H1 (cell line): Measurements from ENCODE around the gene BTRC. TPM values are rescaled to one million over a fixed set of nuclear protein-coding genes. Genes with fewer than 3 reads are reported as not detected.

Experiments
- CTCF ChIA-PET: fragments of 300-600 bp; sonication (Branson Sonifier 250); formaldehyde crosslinking; loops from one replicate; lab custom pipeline; 2021; ENCODE audit not compliant: partially characterized antibody; lab: Charles Lee
- POLR2A ChIA-PET: fragments of 300-600 bp; sonication (Branson Sonifier 250); formaldehyde crosslinking; loops from one replicate; lab custom pipeline; 2021; ENCODE audit warnings: inconsistent platforms; ENCODE audit not compliant: partially characterized antibody; lab: Charles Lee
- DNase-seq, 2 experiments: peaks; one replicate each; pipeline versions ENCODE4 v3.0.0 to v3.0.0-alpha.2; 2010 to 2022; ENCODE audit warnings: low spot score in 2 of 2, low read depth in 1 of 2, mixed read lengths in 1 of 2
- FAIRE-seq: peaks from 2 replicates; lab custom pipeline; 2011; peaks lifted over from hg19 to GRCh38; lab: Jason Lieb, UNC
- H2AFZ ChIP-seq: 2 replicates; pipeline ENCODE4 v1.8.1; 2012; ENCODE audit warnings: low read length, inconsistent platforms
- H2AK5ac ChIP-seq: 2 replicates; pipeline ENCODE4 v1.6.1; 2013; ENCODE audit warnings: low read depth, low read length
- H2BK120ac ChIP-seq: replicated peaks from 2 replicates; pipeline ENCODE3; 2013; ENCODE audit warnings: low read depth, low read length, inconsistent platforms
- H2BK12ac ChIP-seq: 2 replicates; pipeline ENCODE4 v1.6.1; 2013; ENCODE audit warnings: low read depth, low read length
- H2BK15ac ChIP-seq: 2 replicates; pipeline ENCODE4 v1.6.1; 2013; ENCODE audit warnings: low read length
- H2BK20ac ChIP-seq: 2 replicates; pipeline ENCODE4 v1.6.1; 2013; ENCODE audit warnings: low read length
- H2BK5ac ChIP-seq: 2 replicates; pipeline ENCODE4 v1.6.1; 2013; ENCODE audit warnings: low read depth, low read length
- H3K14ac ChIP-seq: 2 replicates; pipeline ENCODE4 v1.6.1; 2013; ENCODE audit warnings: inconsistent platforms; ENCODE audit not compliant: insufficient read length
- H3K18ac ChIP-seq: 2 replicates; pipeline ENCODE4 v1.6.1; 2013; ENCODE audit warnings: low read length; ENCODE audit errors: extremely low read depth
- H3K23ac ChIP-seq: 2 replicates; pipeline ENCODE4 v1.6.1; 2013; ENCODE audit warnings: inconsistent platforms; ENCODE audit not compliant: insufficient read length
- H3K23me2 ChIP-seq: 2 replicates; pipeline ENCODE4 v1.6.1; 2013; ENCODE audit warnings: low read depth, low read length
- H3K27ac ChIP-seq: 2 replicates; pipeline ENCODE4 v1.6.1; 2011; ENCODE audit warnings: low read depth, low read length, inconsistent platforms
- H3K27me3 ChIP-seq, 4 experiments: replicated peaks in 1 of 4; 1 replicate in 1 of 4; 2 replicates in 3 of 4; pipeline versions ENCODE4 v1.6.1 to v1.8.1; 2011 to 2013; ENCODE audit warnings: low read length in 3 of 4, mild to moderate bottlenecking in 3 of 4, inconsistent platforms in 2 of 4, mixed read lengths in 2 of 4, moderate library complexity in 1 of 4; ENCODE audit not compliant: control insufficient read depth in 3 of 4, insufficient read depth in 3 of 4; ENCODE audit errors: extremely low read depth in 1 of 4
- H3K36me3 ChIP-seq, 4 experiments: 2 replicates each; pipeline versions ENCODE4 v1.6.1 to v1.8.1; 2011 to 2013; ENCODE audit warnings: mild to moderate bottlenecking in 4 of 4, low read length in 3 of 4, moderate library complexity in 2 of 4, control low read depth in 1 of 4, inconsistent platforms in 1 of 4; ENCODE audit not compliant: insufficient read depth in 4 of 4, control insufficient read depth in 2 of 4
- H3K4ac ChIP-seq: replicated peaks from 2 replicates; pipeline ENCODE3; 2013; ENCODE audit warnings: low read length, low read depth, mixed read lengths, inconsistent platforms; ENCODE audit not compliant: insufficient read length
- H3K4me1 ChIP-seq, 4 experiments: replicated peaks in 1 of 4; 1 replicate in 1 of 4; 2 replicates in 3 of 4; pipeline versions ENCODE4 v1.6.1 to v1.8.1; 2011 to 2013; ENCODE audit warnings: low read length in 3 of 4, inconsistent platforms in 2 of 4, mixed read lengths in 1 of 4; ENCODE audit not compliant: insufficient read depth in 4 of 4, control insufficient read depth in 3 of 4
- H3K4me2 ChIP-seq, 2 experiments: 2 replicates each; pipeline versions ENCODE4 v1.6.1 to v1.8.1; 2011 to 2013; ENCODE audit warnings: low read depth in 2 of 2, low read length in 2 of 2, control low read depth in 1 of 2, inconsistent platforms in 1 of 2, mild to moderate bottlenecking in 1 of 2; ENCODE audit not compliant: insufficient read depth in 1 of 2
- H3K4me3 ChIP-seq, 4 experiments: fragments of 200-600, 300-600 bp in 1 of 4; sonication (generic), shearing (Covaris generic), sonication (Bioruptor Twin) in 1 of 4; 2 replicates each; pipeline versions ENCODE4 v1.5.1 to v1.8.1; 2011 to 2016; ENCODE audit warnings: low read length in 4 of 4, low read depth in 3 of 4, control low read depth in 2 of 4, inconsistent platforms in 2 of 4, mild to moderate bottlenecking in 2 of 4, mixed read lengths in 1 of 4, moderate library complexity in 1 of 4; ENCODE audit not compliant: insufficient read depth in 2 of 4; ENCODE audit errors: extremely low read depth in 1 of 4
- H3K56ac ChIP-seq: replicated peaks from 2 replicates; pipeline ENCODE3; 2013; ENCODE audit warnings: low read depth, mild to moderate bottlenecking, mixed read lengths, low read length, inconsistent platforms; ENCODE audit not compliant: insufficient read length
- H3K79me1 ChIP-seq: 2 replicates; pipeline ENCODE4 v1.6.1; 2013; ENCODE audit warnings: low read depth, low read length, control low read depth
- H3K79me2 ChIP-seq, 2 experiments: 2 replicates each; pipeline versions ENCODE4 v1.6.1 to v1.8.1; 2012 to 2013; ENCODE audit warnings: low read length in 2 of 2, mild to moderate bottlenecking in 2 of 2, inconsistent platforms in 1 of 2; ENCODE audit not compliant: insufficient read depth in 2 of 2, control insufficient read depth in 1 of 2
- H3K9ac ChIP-seq, 4 experiments: replicated peaks in 1 of 4; 1 replicate in 1 of 4; 2 replicates in 3 of 4; pipeline versions ENCODE4 v1.6.1 to v1.8.1; 2011 to 2013; ENCODE audit warnings: low read depth in 3 of 4, low read length in 3 of 4, control low read depth in 2 of 4, mild to moderate bottlenecking in 2 of 4, moderate library complexity in 2 of 4, inconsistent platforms in 1 of 4; ENCODE audit errors: extremely low read depth in 1 of 4
- H3K9me3 ChIP-seq, 2 experiments: 2 replicates each; pipeline versions ENCODE4 v1.6.1 to v1.8.1; 2012 to 2013; ENCODE audit warnings: mild to moderate bottlenecking in 2 of 2, moderate library complexity in 2 of 2, control low read depth in 1 of 2, inconsistent platforms in 1 of 2, low read depth in 1 of 2, low read length in 1 of 2, mixed read lengths in 1 of 2; ENCODE audit not compliant: insufficient read depth in 2 of 2
- H4K20me1 ChIP-seq, 2 experiments: replicated peaks in 1 of 2; 2 replicates each; pipeline versions ENCODE3 to v1.8.1; 2011 to 2013; ENCODE audit warnings: inconsistent platforms in 2 of 2, low read length in 2 of 2, mild to moderate bottlenecking in 1 of 2; ENCODE audit not compliant: insufficient read depth in 2 of 2, control insufficient read depth in 1 of 2
- H4K5ac ChIP-seq: 2 replicates; pipeline ENCODE4 v1.6.1; 2013; ENCODE audit warnings: low read length, low read depth, mixed read lengths, inconsistent platforms; ENCODE audit not compliant: insufficient read length
- H4K8ac ChIP-seq: 2 replicates; pipeline ENCODE4 v1.8.0; 2013; ENCODE audit warnings: mild to moderate bottlenecking, moderate library complexity, low read length, inconsistent platforms; ENCODE audit not compliant: insufficient read depth; ENCODE audit errors: extremely low read depth
- H4K91ac ChIP-seq: replicated peaks from 2 replicates; pipeline ENCODE3; 2013; ENCODE audit warnings: low read length, mixed read lengths, inconsistent platforms; ENCODE audit not compliant: insufficient read length
- SP4 ChIP-seq: IDR thresholded peaks from 2 replicates; pipeline ENCODE4 v1.6.1; 2012; ENCODE audit warnings: low read length, inconsistent platforms
- WGBS, 2 experiments: shearing (Covaris generic) in 1 of 2; methylation state at CpG; one replicate each; pipeline versions ENCODE4 v1.1.6 to v1.1.7; 2013 to 2015; ENCODE audit warnings: low lambda C conversion rate in 2 of 2, mixed read lengths in 2 of 2, inconsistent platforms in 1 of 2, low coverage in 1 of 2, missing lambda C conversion rate in 1 of 2; ENCODE audit not compliant: insufficient replicate concordance in 2 of 2, insufficient coverage in 1 of 2, insufficient read length in 1 of 2; ENCODE audit errors: extremely low coverage in 1 of 2, missing lambda C conversion rate in 1 of 2; 5-methylcytosine and 5-hydroxymethylcytosine counted together
- polyA plus RNA-seq, 7 experiments: library from polyadenylated mRNA; depleted of rRNA in 3 of 7; stranded (reverse) in 5 of 7; unstranded in 2 of 7; fragments of >200 nt in 5 of 7; fragments of 200-250 nt in 2 of 7; gene quantifications; 1 replicate in 5 of 7; 2 replicates in 1 of 7; 4 replicates in 1 of 7; pipeline versions ENCODE4 v1.2.1 to v1.2.3, GENCODE V29; 2011 to 2013; ENCODE audit warnings: missing spikeins in 2 of 7, mixed read lengths in 2 of 7
- total RNA-seq: library from RNA; stranded (reverse); fragmentation: NEBNext Ultra II Directional; extraction: Animal tissue kit (Norgen Biotek cat#: 25700); gene quantifications from 2 replicates; pipeline ENCODE4 v1.2.1, GENCODE V29; 2021

BTRC gene
- total and polyA plus RNA-seq, 2 of the 8 experiments (the other 6 are each of a cell fraction or from before 2014, with no cell fraction given), result 9.9 to 24.7 TPM

- Histone ChIP-seq H3K18ac (no peak overlapping the region), H3K23ac (no peak overlapping the region), H3K9me3 (no peaks in the 10 kb centered on the region), H3K36me3 (peaks cover 0 to 17% (median 2%) of the 10 kb centered on the region in 4 experiments; a peak in 3 of 8 replicates), H2BK15ac (no peak overlapping the region), H3K56ac (no peak overlapping the region), H3K4ac (no peak overlapping the region), H4K8ac (no peak overlapping the region), H3K79me2 (peaks cover 0 to 8% of the 10 kb centered on the region in 2 experiments; a peak in 1 of 4 replicates), H2AFZ (no peak overlapping the region), H3K23me2 (peaks cover 8% of the 10 kb centered on the region), H2AK5ac (no peak overlapping the region), H3K14ac (no peak overlapping the region), H2BK12ac (no peak overlapping the region), H3K9ac (no peak overlapping the region), H3K79me1 (no peaks in the 10 kb centered on the region; the same call in 1 of the 2 replicates), H3K27me3 (no peaks in the 10 kb centered on the region), H2BK120ac (no peak overlapping the region), H3K27ac (no peak overlapping the region), H4K5ac (no peak overlapping the region), H2BK5ac (no peak overlapping the region), H4K91ac (no peak overlapping the region), H4K20me1 (peaks cover 0 to 3% of the 10 kb centered on the region in 2 experiments), H3K4me2 (no peak overlapping the region; a peak in 1 of 4 replicates), H2BK20ac (no peak overlapping the region), H3K4me1 (peaks cover 4 to 13% (median 7%) of the 10 kb centered on the region in 4 experiments), H3K4me3 (no peak overlapping the region)
- ChIA-PET POLR2A (interaction anchor here (1.4 to 5.2 kb wide), 2 partner anchors 9 to 198 kb away, joined by 3 to 42 read pairs; partner anchors contain the start of gene NPM3), CTCF (interaction anchor here (0.7 to 5.7 kb wide), 7 partner anchors 15 to 195 kb away, joined by 3 to 30 read pairs (median 3); no protein-coding TSS in a partner anchor)
- TF ChIP-seq SP4, result no peak
- WGBS, 2 experiments, result 86% methylated on average over 9 of the region's 9 CpGs; no CpG with 5 or more reads in 1 of the 2 experiments
- FAIRE-seq, result no peak
- DNase-seq, result no peak
Observed at GRCh38 chr10:101585841-101586240, 231.9 kb downstream of the BTRC start.
